K562 (cell line): Measurements from ENCODE around the gene RCOR2. TPM values are rescaled to one million over a fixed set of nuclear protein-coding genes. Genes with fewer than 3 reads are reported as not detected.
A peak's percentile ranks its signal among the peaks of the same experiment; 100 is the strongest.

Experiments
- BHLHE40 ChIP-seq: IDR thresholded peaks from 2 replicates; pipeline ENCODE4 v1.6.1; 2011; ENCODE audit warnings: low read length, improper control_type of control experiment
- CCNT2 ChIP-seq: IDR thresholded peaks from 2 replicates; pipeline ENCODE4 v1.6.1; 2011; ENCODE audit warnings: borderline replicate concordance, low read depth, mild to moderate bottlenecking, moderate library complexity, mixed read lengths, low read length; ENCODE audit not compliant: insufficient read length; ENCODE audit errors: extremely low read depth
- CREB1 ChIP-seq, 2 experiments: sonication (generic) in 1 of 2; formaldehyde crosslinking in 1 of 2; IDR thresholded peaks; 2 replicates each; pipeline versions ENCODE4 v1.6.1 to v1.8.0; 2012 to 2022; ENCODE audit warnings: inconsistent platforms in 1 of 2, mild to moderate bottlenecking in 1 of 2, missing genetic modification reagents in 1 of 2, moderate library complexity in 1 of 2
- DPF2 ChIP-seq: fragments of 450-650 bp; IDR thresholded peaks from 2 replicates; pipeline ENCODE4 v1.6.1; 2016
- E2F1 ChIP-seq: sonication (generic); formaldehyde crosslinking; IDR thresholded peaks from 2 replicates; pipeline ENCODE4 v1.8.1; 2023; ENCODE audit warnings: mild to moderate bottlenecking, missing genetic modification reagents, moderate library complexity
- EP400 ChIP-seq: fragments of 450-650 bp; IDR thresholded peaks from 2 replicates; pipeline ENCODE4 v1.6.1; 2017; ENCODE audit warnings: antibody characterized with exemption, mild to moderate bottlenecking, moderate library complexity
- GMEB1 ChIP-seq: fragments of 250-450 bp; sonication (Bioruptor Pico); IDR thresholded peaks from 2 replicates; pipeline ENCODE4 v1.4.0; 2020; ENCODE audit warnings: mild to moderate bottlenecking
- MAZ ChIP-seq, 2 experiments: fragments of 450-650 bp in 1 of 2; sonication (generic) in 1 of 2; formaldehyde crosslinking; IDR thresholded peaks in 1 of 2; conservative IDR thresholded peaks in 1 of 2; 2 replicates each; pipeline versions ENCODE4 v1.4.0 to v1.5.0; 2020; ENCODE audit warnings: mild to moderate bottlenecking in 1 of 2, missing genetic modification reagents in 1 of 2
- PCBP2 ChIP-seq: fragments of 200-400 bp; formaldehyde crosslinking; IDR thresholded peaks from 2 replicates; pipeline ENCODE4 v1.6.1; 2018; ENCODE audit warnings: low read length, low read depth, mild to moderate bottlenecking, moderate library complexity; ENCODE audit not compliant: poor library complexity, severe bottlenecking
- SRSF7 ChIP-seq: fragments of 200-400 bp; formaldehyde crosslinking; optimal IDR thresholded peaks from 2 replicates; pipeline ENCODE3; 2017; ENCODE audit warnings: mild to moderate bottlenecking, low read depth, low read length
- ZFP36 ChIP-seq: fragments of 150-350 bp; IDR thresholded peaks from 2 replicates; pipeline ENCODE4 v1.6.1; 2018; ENCODE audit warnings: low read length, low read depth; ENCODE audit not compliant: partially characterized antibody
- ZNF785 ChIP-seq: fragments of 250-450 bp; sonication (Bioruptor Pico); IDR thresholded peaks from 2 replicates; pipeline ENCODE4 v1.4.0; 2020; ENCODE audit warnings: mild to moderate bottlenecking
- polyA plus RNA-seq, 8 experiments: library from polyadenylated mRNA; depleted of rRNA in 4 of 8; stranded (reverse) in 5 of 8; unstranded in 3 of 8; fragments of >200 nt; fragmentation: Nextera tagmentation in 2 of 8; fragmentation: Illumina TruSeq in 1 of 8; extraction: Ambion mirVana in 2 of 8; extraction: Trizol in 1 of 8; gene quantifications; 2 replicates each; pipeline versions ENCODE4 v1.2.1 to v1.2.3, GENCODE V29; 2011 to 2014; ENCODE audit warnings: inconsistent platforms in 1 of 8, missing spikeins in 1 of 8
- total RNA-seq, 7 experiments: library from RNA; depleted of rRNA in 6 of 7; stranded (reverse); fragments of >200 nt in 6 of 7; fragmentation: Illumina TruSeq in 2 of 7; extraction: Trizol in 2 of 7; gene quantifications; 2 replicates each; pipeline versions ENCODE4 v1.2.1 to v1.2.3, GENCODE V29; 2011 to 2021; ENCODE audit warnings: low replicate concordance in 1 of 7
- TF ChIP-seq, protein P1 (sequence below): fragments of 250-450 bp; sonication (Bioruptor Pico); IDR thresholded peaks from 2 replicates; pipeline ENCODE4 v1.5.0; 2020; ENCODE audit warnings: mild to moderate bottlenecking, borderline replicate concordance
- TF ChIP-seq, protein P2 (sequence below), 2 experiments: fragments of 450-650 bp; conservative IDR thresholded peaks; 2 replicates each; pipeline ENCODE4 v1.6.1; 2017; ENCODE audit warnings: mild to moderate bottlenecking in 2 of 2, moderate library complexity in 2 of 2
- TF ChIP-seq, protein P3 (sequence below): sonication (generic); formaldehyde crosslinking; IDR thresholded peaks from 2 replicates; pipeline ENCODE4 v1.9.0; 2022; ENCODE audit warnings: mild to moderate bottlenecking, missing genetic modification reagents

Gene RCOR2
- total and polyA plus RNA-seq, 9 of the 15 experiments (the other 6 are each of a cell fraction or from before 2014, with no cell fraction given), result 0.04 to 6.5 (median 2.5) TPM; not detected in 1

DNA sequence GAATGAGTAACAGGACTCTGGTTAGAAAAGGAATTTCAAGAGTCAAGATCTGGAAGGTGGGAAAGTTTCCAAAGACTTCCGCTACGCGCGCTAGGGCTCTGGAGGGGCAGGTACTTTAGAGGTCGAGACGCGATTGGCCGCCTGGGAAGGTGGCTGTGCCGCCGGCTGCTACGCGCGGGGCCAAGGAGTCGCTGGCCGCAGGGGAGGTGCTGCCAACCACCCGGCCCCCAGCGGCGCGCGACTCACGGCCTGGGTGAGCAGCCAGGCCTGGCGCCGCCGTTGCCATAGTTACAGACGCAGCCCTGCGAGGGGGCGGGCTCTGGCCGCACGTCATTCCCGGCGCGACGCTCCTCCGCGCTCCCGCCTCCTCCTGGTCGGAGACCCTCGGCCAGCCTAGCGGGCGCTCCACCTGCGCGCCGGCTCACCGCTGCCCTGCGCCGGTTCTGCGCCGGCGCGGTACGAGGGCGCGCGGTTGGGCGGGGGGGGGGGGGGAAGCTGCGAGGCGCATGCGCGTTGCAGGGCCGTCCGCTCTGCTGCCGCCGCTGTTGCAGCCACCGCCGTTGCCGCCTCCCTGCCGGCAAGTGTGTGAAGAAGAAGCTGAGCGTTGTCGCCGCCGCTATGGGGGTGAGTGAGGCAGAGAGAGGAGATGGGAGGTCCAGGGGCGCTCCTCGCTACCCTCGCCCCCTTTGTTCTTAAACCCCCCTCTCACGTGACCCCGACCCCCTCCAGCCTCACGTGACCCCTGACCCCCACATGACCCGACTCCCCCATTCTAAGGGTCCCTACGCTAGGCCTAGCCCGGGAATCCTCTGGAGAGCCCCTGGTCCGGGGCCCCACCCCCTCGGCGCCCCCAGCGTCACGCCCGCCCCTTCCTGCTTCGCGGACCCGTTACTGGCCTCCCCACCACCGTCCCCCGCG is 21.8 kb upstream of the RCOR2 start, which contains the start of gene NAA40 (continued):
- TF ChIP-seq, protein P1, sequence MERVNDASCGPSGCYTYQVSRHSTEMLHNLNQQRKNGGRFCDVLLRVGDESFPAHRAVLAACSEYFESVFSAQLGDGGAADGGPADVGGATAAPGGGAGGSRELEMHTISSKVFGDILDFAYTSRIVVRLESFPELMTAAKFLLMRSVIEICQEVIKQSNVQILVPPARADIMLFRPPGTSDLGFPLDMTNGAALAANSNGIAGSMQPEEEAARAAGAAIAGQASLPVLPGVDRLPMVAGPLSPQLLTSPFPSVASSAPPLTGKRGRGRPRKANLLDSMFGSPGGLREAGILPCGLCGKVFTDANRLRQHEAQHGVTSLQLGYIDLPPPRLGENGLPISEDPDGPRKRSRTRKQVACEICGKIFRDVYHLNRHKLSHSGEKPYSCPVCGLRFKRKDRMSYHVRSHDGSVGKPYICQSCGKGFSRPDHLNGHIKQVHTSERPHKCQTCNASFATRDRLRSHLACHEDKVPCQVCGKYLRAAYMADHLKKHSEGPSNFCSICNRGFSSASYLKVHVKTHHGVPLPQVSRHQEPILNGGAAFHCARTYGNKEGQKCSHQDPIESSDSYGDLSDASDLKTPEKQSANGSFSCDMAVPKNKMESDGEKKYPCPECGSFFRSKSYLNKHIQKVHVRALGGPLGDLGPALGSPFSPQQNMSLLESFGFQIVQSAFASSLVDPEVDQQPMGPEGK (CRISPR knock-in tag), result no peak
- TF ChIP-seq DPF2 (no peak), MAZ (CRISPR knock-in tag; conservative IDR thresholded peaks at IDR 0.05 in 1 of 2, IDR thresholded peaks at IDR 0.05 in 1 of 2) (peak; percentile 91 to 96), E2F1 (CRISPR knock-in tag) (peak; percentile 80), ZFP36 (no peak), SRSF7 (no peak), GMEB1 (CRISPR knock-in tag) (peak; percentile 57), CCNT2 (peak; percentile 74), EP400 (peak; percentile 21; the same call in 1 of the 2 replicates), BHLHE40 (peak; percentile 91), ZNF785 (CRISPR knock-in tag) (no peak), CREB1 (IDR thresholded peaks at IDR 0.05) (peak; percentile 98), CREB1 (CRISPR knock-in tag; IDR thresholded peaks at IDR 0.05) (peak; percentile 99), PCBP2 (no peak)
- TF ChIP-seq, protein P2, sequence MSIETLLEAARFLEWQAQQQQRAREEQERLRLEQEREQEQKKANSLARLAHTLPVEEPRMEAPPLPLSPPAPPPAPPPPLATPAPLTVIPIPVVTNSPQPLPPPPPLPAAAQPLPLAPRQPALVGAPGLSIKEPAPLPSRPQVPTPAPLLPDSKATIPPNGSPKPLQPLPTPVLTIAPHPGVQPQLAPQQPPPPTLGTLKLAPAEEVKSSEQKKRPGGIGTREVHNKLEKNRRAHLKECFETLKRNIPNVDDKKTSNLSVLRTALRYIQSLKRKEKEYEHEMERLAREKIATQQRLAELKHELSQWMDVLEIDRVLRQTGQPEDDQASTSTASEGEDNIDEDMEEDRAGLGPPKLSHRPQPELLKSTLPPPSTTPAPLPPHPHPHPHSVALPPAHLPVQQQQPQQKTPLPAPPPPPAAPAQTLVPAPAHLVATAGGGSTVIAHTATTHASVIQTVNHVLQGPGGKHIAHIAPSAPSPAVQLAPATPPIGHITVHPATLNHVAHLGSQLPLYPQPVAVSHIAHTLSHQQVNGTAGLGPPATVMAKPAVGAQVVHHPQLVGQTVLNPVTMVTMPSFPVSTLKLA (conservative IDR thresholded peaks at IDR 0.05), result peak; percentile 71 to 92
- TF ChIP-seq, protein P3, sequence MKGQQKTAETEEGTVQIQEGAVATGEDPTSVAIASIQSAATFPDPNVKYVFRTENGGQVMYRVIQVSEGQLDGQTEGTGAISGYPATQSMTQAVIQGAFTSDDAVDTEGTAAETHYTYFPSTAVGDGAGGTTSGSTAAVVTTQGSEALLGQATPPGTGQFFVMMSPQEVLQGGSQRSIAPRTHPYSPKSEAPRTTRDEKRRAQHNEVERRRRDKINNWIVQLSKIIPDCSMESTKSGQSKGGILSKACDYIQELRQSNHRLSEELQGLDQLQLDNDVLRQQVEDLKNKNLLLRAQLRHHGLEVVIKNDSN (CRISPR knock-in tag), result peak; percentile 85
- TF ChIP-seq, all 486 proteins: peak for 106
